IMR-90 (cell line): ENCODE measurements around the gene ZNF302. TPM values are rescaled to one million over a fixed set of nuclear protein-coding genes. Genes with fewer than 3 reads are reported as not detected.

Source experiments
- ATAC-seq: fragments of 200-7000 bp; cut with Tn5 transposase; 2 replicates; pipeline ENCODE4 v1.9.1; 2020; ENCODE audit warnings: low read depth, mild to moderate bottlenecking, moderate library complexity
- BruUV-seq: library from RNA; stranded (reverse); fragments of 400-500 nt; replicated peaks from 2 replicates; lab custom pipeline; 2021; lab: Mats Ljungman, UMichigan
- CTCF ChIA-PET: fragments of 300-600 bp; formaldehyde crosslinking; extraction: SDS; loops from one replicate; lab custom pipeline; 2021; ENCODE audit warnings: antibody characterized with exemption; lab: Yijun Ruan, JAX
- POLR2A ChIA-PET: fragments of 300-600 bp; sonication (Branson Sonifier 250); formaldehyde crosslinking; loops from one replicate; lab custom pipeline; 2022; ENCODE audit warnings: antibody characterized with exemption; ENCODE audit not compliant: unreplicated experiment; lab: Charles Lee
- DNase-seq: peaks from one replicate; pipeline ENCODE4 v3.0.0; 2013
- H2AFZ ChIP-seq: replicated peaks from 2 replicates; pipeline ENCODE3; 2013; ENCODE audit warnings: low read length, mild to moderate bottlenecking; ENCODE audit not compliant: poor library complexity
- H2AK5ac ChIP-seq: 2 replicates; pipeline ENCODE4 v1.6.1; 2013; ENCODE audit warnings: low read depth, low read length, inconsistent platforms
- H2AK9ac ChIP-seq: replicated peaks from 2 replicates; pipeline ENCODE3; 2013; ENCODE audit warnings: mild to moderate bottlenecking, low read depth, low read length, moderate library complexity; ENCODE audit not compliant: poor library complexity
- H2BK120ac ChIP-seq: 2 replicates; pipeline ENCODE4 v1.6.1; 2013; ENCODE audit warnings: low read depth, low read length, inconsistent platforms
- H2BK15ac ChIP-seq: 3 replicates; pipeline ENCODE4 v1.6.1; 2013; ENCODE audit warnings: low read depth, low read length, inconsistent platforms
- H2BK20ac ChIP-seq: 2 replicates; pipeline ENCODE4 v1.6.1; 2013; ENCODE audit warnings: low read depth, mild to moderate bottlenecking, inconsistent platforms, low read length, moderate library complexity
- H2BK5ac ChIP-seq: 2 replicates; pipeline ENCODE4 v1.6.1; 2013; ENCODE audit warnings: mild to moderate bottlenecking, low read depth, low read length, inconsistent platforms; ENCODE audit not compliant: poor library complexity, severe bottlenecking
- H3K14ac ChIP-seq: replicated peaks from 2 replicates; pipeline ENCODE4 v1.6.1; 2013; ENCODE audit warnings: low read depth, low read length, inconsistent platforms
- H3K18ac ChIP-seq: 2 replicates; pipeline ENCODE4 v1.6.1; 2013; ENCODE audit warnings: low read depth, low read length, control low read depth
- H3K23ac ChIP-seq: 2 replicates; pipeline ENCODE4 v1.6.1; 2013; ENCODE audit warnings: low read depth, low read length, inconsistent platforms
- H3K27ac ChIP-seq: 2 replicates; pipeline ENCODE4 v1.5.1; 2013; ENCODE audit warnings: mild to moderate bottlenecking, control low read depth, low read length; ENCODE audit not compliant: insufficient read depth
- H3K27me3 ChIP-seq: 2 replicates; pipeline ENCODE4 v1.6.1; 2013; ENCODE audit warnings: low read length; ENCODE audit not compliant: control insufficient read depth, insufficient read depth
- H3K36me3 ChIP-seq: 2 replicates; pipeline ENCODE4 v1.6.1; 2013; ENCODE audit warnings: low read length, mixed read lengths; ENCODE audit not compliant: control insufficient read depth, insufficient read depth
- H3K4ac ChIP-seq: 2 replicates; pipeline ENCODE4 v1.6.1; 2013; ENCODE audit warnings: low read depth, low read length, inconsistent platforms
- H3K4me1 ChIP-seq: 2 replicates; pipeline ENCODE4 v1.6.1; 2013; ENCODE audit warnings: low read length, mixed read lengths; ENCODE audit not compliant: control insufficient read depth, insufficient read depth
- H3K4me2 ChIP-seq: 2 replicates; pipeline ENCODE4 v1.6.1; 2013; ENCODE audit warnings: low read depth, mild to moderate bottlenecking, control low read depth, low read length, moderate library complexity
- H3K4me3 ChIP-seq: 2 replicates; pipeline ENCODE4 v1.5.1; 2013; ENCODE audit warnings: low read depth, mild to moderate bottlenecking, control low read depth, low read length, moderate library complexity; ENCODE audit not compliant: insufficient read depth
- H3K56ac ChIP-seq: 2 replicates; pipeline ENCODE4 v1.6.1; 2013; ENCODE audit warnings: low read length, inconsistent platforms; ENCODE audit not compliant: insufficient read depth; ENCODE audit errors: extremely low read depth
- H3K79me1 ChIP-seq, 2 experiments: 2 replicates each; pipeline ENCODE4 v1.6.1; 2013; ENCODE audit warnings: low read length in 2 of 2, inconsistent platforms in 1 of 2, low read depth in 1 of 2
- H3K9ac ChIP-seq: 2 replicates; pipeline ENCODE4 v1.6.1; 2013; ENCODE audit warnings: low read depth, low read length, control low read depth
- H3K9me1 ChIP-seq: 2 replicates; pipeline ENCODE4 v1.6.1; 2013; ENCODE audit warnings: low read length, inconsistent platforms; ENCODE audit not compliant: insufficient read depth
- H3K9me3 ChIP-seq: 2 replicates; pipeline ENCODE4 v1.6.1; 2013; ENCODE audit warnings: low read length; ENCODE audit not compliant: control insufficient read depth, insufficient read depth
- H4K20me1 ChIP-seq: 2 replicates; pipeline ENCODE4 v1.6.1; 2013; ENCODE audit warnings: low read length, inconsistent platforms; ENCODE audit not compliant: insufficient read depth
- H4K5ac ChIP-seq: 2 replicates; pipeline ENCODE4 v1.6.1; 2013; ENCODE audit warnings: mild to moderate bottlenecking, low read depth, low read length, control low read depth
- H4K8ac ChIP-seq, 2 experiments: 2 replicates each; pipeline ENCODE4 v1.6.1; 2013; ENCODE audit warnings: low read depth in 2 of 2, low read length in 2 of 2, control low read depth in 1 of 2, inconsistent platforms in 1 of 2
- H4K91ac ChIP-seq: 2 replicates; pipeline ENCODE4 v1.6.1; 2013; ENCODE audit warnings: low read depth, low read length, inconsistent platforms; ENCODE audit not compliant: insufficient read depth
- BHLHE40 ChIP-seq: fragments of 150-350 bp; IDR thresholded peaks from 2 replicates; pipeline ENCODE4 v1.6.1; 2016; ENCODE audit warnings: mild to moderate bottlenecking, low read depth, low read length
- CEBPB ChIP-seq: IDR thresholded peaks from 2 replicates; pipeline ENCODE4 v1.6.1; 2012; ENCODE audit warnings: low read depth, low read length, improper control_type of control experiment
- CHD1 ChIP-seq: IDR thresholded peaks from 2 replicates; pipeline ENCODE4 v1.6.1; 2012; ENCODE audit warnings: low read depth, low read length, improper control_type of control experiment
- FOS ChIP-seq: fragments of 150-350 bp; IDR thresholded peaks from 2 replicates; pipeline ENCODE4 v1.6.1; 2016; ENCODE audit warnings: low read depth, low read length
- MAFK ChIP-seq: IDR thresholded peaks from 2 replicates; pipeline ENCODE4 v1.6.1; 2012; ENCODE audit warnings: low read depth, low read length, improper control_type of control experiment
- MAZ ChIP-seq: IDR thresholded peaks from 2 replicates; pipeline ENCODE4 v1.6.1; 2012; ENCODE audit warnings: low read depth, mild to moderate bottlenecking, low read length, improper control_type of control experiment, moderate library complexity, borderline replicate concordance
- MXI1 ChIP-seq: IDR thresholded peaks from 2 replicates; pipeline ENCODE4 v1.6.1; 2012; ENCODE audit warnings: low read depth, mild to moderate bottlenecking, low read length, moderate library complexity, borderline replicate concordance
- NFE2L2 ChIP-seq: fragments of 150-350 bp; IDR thresholded peaks from 2 replicates; pipeline ENCODE4 v1.6.1; 2016; ENCODE audit warnings: low read depth, mild to moderate bottlenecking, low read length
- POLR2A ChIP-seq: IDR thresholded peaks from 2 replicates; pipeline ENCODE4 v1.6.1; 2012; ENCODE audit warnings: mild to moderate bottlenecking, low read depth, low read length
- RAD21 ChIP-seq: IDR thresholded peaks from 2 replicates; pipeline ENCODE4 v1.6.1; 2012; ENCODE audit warnings: low read length, improper control_type of control experiment
- RCOR1 ChIP-seq: IDR thresholded peaks from 2 replicates; pipeline ENCODE4 v1.6.1; 2012; ENCODE audit warnings: mild to moderate bottlenecking, low read length, improper control_type of control experiment; ENCODE audit not compliant: insufficient replicate concordance
- RFX5 ChIP-seq: IDR thresholded peaks from 2 replicates; pipeline ENCODE4 v1.8.0; 2012; ENCODE audit warnings: low read depth, mild to moderate bottlenecking, low read length, moderate library complexity
- SMC3 ChIP-seq: fragments of 150-350 bp; IDR thresholded peaks from 2 replicates; pipeline ENCODE4 v1.6.1; 2016; ENCODE audit warnings: low read depth, mild to moderate bottlenecking, antibody characterized with exemption, low read length, moderate library complexity
- WGBS, 2 experiments: methylation state at CpG; one replicate each; pipeline versions ENCODE4 v1.1.5 to v1.1.7; 2013; ENCODE audit warnings: missing lambda C conversion rate in 2 of 2; ENCODE audit not compliant: insufficient read length in 1 of 2; ENCODE audit errors: extremely low coverage in 2 of 2; 5-methylcytosine and 5-hydroxymethylcytosine counted together
- dilution Hi-C: fragments of 300-500 bp; cut with HindIII; formaldehyde crosslinking; loops from one replicate; pipeline ENCODE4 v1.14.3; 2018; ENCODE audit warnings: low sequenced_read_pairs; ENCODE audit not compliant: unreplicated experiment
- in situ Hi-C: fragments of 300-500 bp; cut with MboI; formaldehyde crosslinking; loops from 3 replicates; pipeline ENCODE4 v1.14.3; 2019; ENCODE audit warnings: low sequenced_read_pairs, inconsistent platforms, mixed read lengths
- intact Hi-C: fragments of 100-400 bp; cut with micrococcal nuclease; formaldehyde crosslinking; loops from 2 replicates; pipeline ENCODE4 v1.10.0; 2022
- polyA plus RNA-seq, 3 experiments: library from polyadenylated mRNA; depleted of rRNA; stranded (reverse); fragments of >200 nt; gene quantifications; 2 replicates each; pipeline ENCODE4 v1.2.3, GENCODE V29; 2012; ENCODE audit warnings: low replicate concordance in 1 of 3
- total RNA-seq: library from RNA; depleted of rRNA; stranded (reverse); fragments of >200 nt; gene quantifications from 2 replicates; pipeline ENCODE4 v1.2.3, GENCODE V29; 2012
- TF ChIP-seq, protein P1 (sequence below): fragments of 150-350 bp; IDR thresholded peaks from 2 replicates; pipeline ENCODE4 v1.6.1; 2016; ENCODE audit warnings: low read depth, mild to moderate bottlenecking, low read length, moderate library complexity, borderline replicate concordance
- TF ChIP-seq, protein P2 (sequence below): fragments of 150-350 bp; IDR thresholded peaks from 2 replicates; pipeline ENCODE4 v1.6.1; 2017; ENCODE audit warnings: mild to moderate bottlenecking, antibody characterized with exemption, low read length, low read depth
- TF ChIP-seq, protein P3 (sequence below): conservative IDR thresholded peaks from 2 replicates; pipeline ENCODE4 v1.5.1; 2012; ENCODE audit warnings: mild to moderate bottlenecking, low read depth, low read length, improper control_type of control experiment

Gene ZNF302
- total and polyA plus RNA-seq, 2 of the 4 experiments (the other 2 are of a cell fraction): 9.1 to 9.5 TPM

DNA sequence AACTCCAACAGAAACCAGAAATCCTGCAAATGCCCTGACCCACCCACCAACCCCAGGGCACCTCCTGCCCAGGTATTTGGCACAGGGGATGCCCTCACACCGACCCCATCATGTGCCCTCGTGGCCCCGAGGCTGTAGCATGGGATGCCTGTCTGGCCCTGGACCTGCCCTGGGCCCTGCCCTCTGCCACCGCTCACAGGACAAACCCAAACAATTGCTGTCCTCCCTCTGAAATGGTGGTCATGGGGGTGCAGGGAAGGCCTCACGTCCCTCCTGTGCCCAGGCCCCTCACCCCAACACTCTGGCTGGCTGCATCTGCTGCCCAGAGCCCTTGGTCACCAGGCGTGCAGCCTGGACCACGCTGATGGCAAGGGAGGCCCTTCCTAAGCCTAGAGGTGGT lies 54.5 kb downstream of the ZNF302 start:
- H3K9me3 ChIP-seq: no peaks in the 10 kb centered on the region; the same call in 1 of the 2 replicates
- H3K27ac ChIP-seq: no peak overlapping the region
- no peak overlapping the region for H4K91ac ChIP-seq
- no peak overlapping the region for H3K18ac ChIP-seq
- no peak overlapping the region for H3K23ac ChIP-seq
- no peak overlapping the region for H2AK9ac ChIP-seq
- BruUV-seq: no TSS peak
- WGBS, 2 experiments: 40% methylated on average over 1 of the region's 7 CpGs; no CpG with 5 or more reads in 1 of the 2 experiments
- TF ChIP-seq, protein P1, sequence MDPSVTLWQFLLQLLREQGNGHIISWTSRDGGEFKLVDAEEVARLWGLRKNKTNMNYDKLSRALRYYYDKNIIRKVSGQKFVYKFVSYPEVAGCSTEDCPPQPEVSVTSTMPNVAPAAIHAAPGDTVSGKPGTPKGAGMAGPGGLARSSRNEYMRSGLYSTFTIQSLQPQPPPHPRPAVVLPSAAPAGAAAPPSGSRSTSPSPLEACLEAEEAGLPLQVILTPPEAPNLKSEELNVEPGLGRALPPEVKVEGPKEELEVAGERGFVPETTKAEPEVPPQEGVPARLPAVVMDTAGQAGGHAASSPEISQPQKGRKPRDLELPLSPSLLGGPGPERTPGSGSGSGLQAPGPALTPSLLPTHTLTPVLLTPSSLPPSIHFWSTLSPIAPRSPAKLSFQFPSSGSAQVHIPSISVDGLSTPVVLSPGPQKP: no peak
- TF ChIP-seq BHLHE40 (no peak), POLR2A (no peak), RCOR1 (no peak), SMC3 (no peak), FOS (no peak), CHD1 (no peak), NFE2L2 (no peak), MAZ (no peak), RAD21 (no peak), CEBPB (no peak), MAFK (no peak), RFX5 (no peak), MXI1 (no peak)
- TF ChIP-seq, protein P2, sequence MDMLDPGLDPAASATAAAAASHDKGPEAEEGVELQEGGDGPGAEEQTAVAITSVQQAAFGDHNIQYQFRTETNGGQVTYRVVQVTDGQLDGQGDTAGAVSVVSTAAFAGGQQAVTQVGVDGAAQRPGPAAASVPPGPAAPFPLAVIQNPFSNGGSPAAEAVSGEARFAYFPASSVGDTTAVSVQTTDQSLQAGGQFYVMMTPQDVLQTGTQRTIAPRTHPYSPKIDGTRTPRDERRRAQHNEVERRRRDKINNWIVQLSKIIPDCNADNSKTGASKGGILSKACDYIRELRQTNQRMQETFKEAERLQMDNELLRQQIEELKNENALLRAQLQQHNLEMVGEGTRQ: no peak
- TF ChIP-seq, protein P3, sequence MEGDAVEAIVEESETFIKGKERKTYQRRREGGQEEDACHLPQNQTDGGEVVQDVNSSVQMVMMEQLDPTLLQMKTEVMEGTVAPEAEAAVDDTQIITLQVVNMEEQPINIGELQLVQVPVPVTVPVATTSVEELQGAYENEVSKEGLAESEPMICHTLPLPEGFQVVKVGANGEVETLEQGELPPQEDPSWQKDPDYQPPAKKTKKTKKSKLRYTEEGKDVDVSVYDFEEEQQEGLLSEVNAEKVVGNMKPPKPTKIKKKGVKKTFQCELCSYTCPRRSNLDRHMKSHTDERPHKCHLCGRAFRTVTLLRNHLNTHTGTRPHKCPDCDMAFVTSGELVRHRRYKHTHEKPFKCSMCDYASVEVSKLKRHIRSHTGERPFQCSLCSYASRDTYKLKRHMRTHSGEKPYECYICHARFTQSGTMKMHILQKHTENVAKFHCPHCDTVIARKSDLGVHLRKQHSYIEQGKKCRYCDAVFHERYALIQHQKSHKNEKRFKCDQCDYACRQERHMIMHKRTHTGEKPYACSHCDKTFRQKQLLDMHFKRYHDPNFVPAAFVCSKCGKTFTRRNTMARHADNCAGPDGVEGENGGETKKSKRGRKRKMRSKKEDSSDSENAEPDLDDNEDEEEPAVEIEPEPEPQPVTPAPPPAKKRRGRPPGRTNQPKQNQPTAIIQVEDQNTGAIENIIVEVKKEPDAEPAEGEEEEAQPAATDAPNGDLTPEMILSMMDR: no peak
- intact Hi-C loops (no loop called here), in situ Hi-C loops (no loop called here), dilution Hi-C loops (no loop called here)
- H3K4me1 ChIP-seq: peaks cover 8% of the 10 kb centered on the region
- H3K4me2 ChIP-seq: no peak overlapping the region
- H3K36me3 ChIP-seq: peaks cover 3% of the 10 kb centered on the region; the same call in 1 of the 2 replicates
- H2BK5ac ChIP-seq: no peak overlapping the region
- no peak overlapping the region for H2BK120ac ChIP-seq
- ChIA-PET POLR2A (no interaction called here), CTCF (no interaction called here)
- H4K8ac ChIP-seq: no peak overlapping the region; a peak in 1 of 4 replicates
- no peak overlapping the region for H2BK20ac ChIP-seq
- peaks cover 2% of the 10 kb centered on the region; the same call in 1 of the 2 replicates for H3K27me3 ChIP-seq
- no peak overlapping the region for H3K4ac ChIP-seq
- no peak overlapping the region for H2AK5ac ChIP-seq
- no peaks in the 10 kb centered on the region for H4K20me1 ChIP-seq
- no peak overlapping the region for H4K5ac ChIP-seq
- peaks cover 4% of the 10 kb centered on the region; the same call in 1 of the 2 replicates for H3K9me1 ChIP-seq
- H3K79me1 ChIP-seq: peaks cover 10 to 16% of the 10 kb centered on the region in 2 experiments
- H2AFZ ChIP-seq: no peak overlapping the region
- ATAC-seq (no peak), DNase-seq (no peak)
- H2BK15ac ChIP-seq: no peak overlapping the region
- H3K56ac ChIP-seq: no peak overlapping the region
- H3K4me3 ChIP-seq: no peak overlapping the region
- H3K14ac ChIP-seq: no peak overlapping the region
- no peak overlapping the region for H3K9ac ChIP-seq
